Right forelimb (tissue), 1 donor: ENCODE data around the gene ATP2C2.
"Not testable (repeated sequence)": the region's sequence is repeated elsewhere in the genome, so short reads cannot be mapped to it uniquely, and the experiment has no call there.

Source experiments
- DNase-seq: peaks from one replicate; pipeline ENCODE4 v3.0.0-alpha.2; 2018

The ATP2C2 gene

GRCh38 chr16:84398701-84399100 lies 30.4 kb downstream of the ATP2C2 start:
- DNase-seq: no peak

- DNase-seq: not testable (repeated sequence)
These were observed 31.6 kb downstream of the ATP2C2 start for GRCh38 chr16:84399912-84400311.

- DNase-seq: not testable (repeated sequence)
These were observed 35.1 kb downstream of the ATP2C2 start for GRCh38 chr16:84403435-84403834.

GRCh38 chr16:84404324-84404723 lies 36.0 kb downstream of the ATP2C2 start:
- no peak for DNase-seq

- DNase-seq: no peak
These were observed 36.8 kb downstream of the ATP2C2 start for GRCh38 chr16:84404936-84405639.

GRCh38 chr16:84406006-84406963 lies 37.9 kb downstream of the ATP2C2 start:
- no peak for DNase-seq

GRCh38 chr16:84407588-84408313 lies 39.4 kb downstream of the ATP2C2 start:
- no peak for DNase-seq

GRCh38 chr16:84408314-84408690 lies 40.0 kb downstream of the ATP2C2 start:
- no peak for DNase-seq

- no peak for DNase-seq
These were observed 40.5 kb downstream of the ATP2C2 start for GRCh38 chr16:84408856-84409255.

- DNase-seq: no peak
These were observed 42.2 kb downstream of the ATP2C2 start for GRCh38 chr16:84410361-84411138.

- DNase-seq: no peak
These were observed 43.4 kb downstream of the ATP2C2 start for GRCh38 chr16:84411768-84412167.

GRCh38 chr16:84412262-84412661 lies 43.9 kb downstream of the ATP2C2 start:
- no peak for DNase-seq

- DNase-seq: no peak
These were observed 45.1 kb downstream of the ATP2C2 start for GRCh38 chr16:84413244-84414004.

- DNase-seq: no peak
These were observed 46.5 kb downstream of the ATP2C2 start for GRCh38 chr16:84414789-84415326.

GRCh38 chr16:84416407-84417321 lies 48.3 kb downstream of the ATP2C2 start:
- DNase-seq: no peak

GRCh38 chr16:84418056-84418849 lies 49.9 kb downstream of the ATP2C2 start:
- no peak for DNase-seq

GRCh38 chr16:84419730-84420129 lies 51.4 kb downstream of the ATP2C2 start:
- peak; percentile 13 for DNase-seq

GRCh38 chr16:84420556-84420955 lies 52.2 kb downstream of the ATP2C2 start:
- DNase-seq: not testable (repeated sequence)
